MM.1S (cell line): ENCODE measurements around the gene MIGA2.

Experiments used
- DNase-seq: peaks from one replicate; pipeline ENCODE4 v3.0.0-alpha.2; 2015
- H2AFZ ChIP-seq: fragments of 300-600 bp; sonication (generic); 2 replicates; pipeline ENCODE4 v1.6.0; 2016; ENCODE audit warnings: antibody characterized with exemption, low read length
- H3F3A ChIP-seq: fragments of 300-600 bp; sonication (generic); 2 replicates; pipeline ENCODE4 v1.6.1; 2016; ENCODE audit warnings: mild to moderate bottlenecking, antibody characterized with exemption, low read length, moderate library complexity, mixed read lengths; ENCODE audit not compliant: insufficient read depth
- H3K27ac ChIP-seq: fragments of 300-600 bp; sonication (generic); 2 replicates; pipeline ENCODE4 v1.5.1; 2016; ENCODE audit warnings: mild to moderate bottlenecking, low read length
- H3K27me3 ChIP-seq: fragments of 300-600 bp; sonication (generic); replicated peaks from 2 replicates; pipeline ENCODE4 v1.6.0; 2016; ENCODE audit warnings: low read length; ENCODE audit not compliant: insufficient read depth
- H3K36me3 ChIP-seq: fragments of 300-600 bp; sonication (generic); replicated peaks from 2 replicates; pipeline ENCODE4 v1.6.1; 2016; ENCODE audit warnings: mild to moderate bottlenecking, low read length, mixed read lengths; ENCODE audit not compliant: insufficient read depth
- H3K4me1 ChIP-seq: fragments of 300-600 bp; sonication (generic); 2 replicates; pipeline ENCODE4 v1.6.1; 2016; ENCODE audit warnings: low read length, mixed read lengths
- H3K4me2 ChIP-seq: fragments of 300-600 bp; sonication (generic); 2 replicates; pipeline ENCODE4 v1.6.0; 2016; ENCODE audit warnings: low read depth, low read length
- H3K4me3 ChIP-seq: fragments of 300-600 bp; sonication (generic); 2 replicates; pipeline ENCODE4 v1.5.1; 2016; ENCODE audit warnings: low read length, mixed read lengths
- H3K79me2 ChIP-seq: fragments of 300-600 bp; sonication (generic); 2 replicates; pipeline ENCODE4 v1.6.1; 2016; ENCODE audit warnings: mixed run types, low read length, mixed read lengths
- H3K9ac ChIP-seq: fragments of 300-600 bp; sonication (generic); 2 replicates; pipeline ENCODE4 v1.6.1; 2016; ENCODE audit warnings: low read length, mixed read lengths
- H3K9me2 ChIP-seq: fragments of 300-600 bp; sonication (generic); replicated peaks from 2 replicates; pipeline ENCODE4 v1.6.1; 2016; ENCODE audit warnings: mild to moderate bottlenecking, low read length, mixed read lengths; ENCODE audit not compliant: insufficient read depth
- H3K9me3 ChIP-seq: fragments of 300-600 bp; sonication (generic); replicated peaks from 2 replicates; pipeline ENCODE4 v1.6.1; 2016; ENCODE audit warnings: mild to moderate bottlenecking, low read length, mixed read lengths; ENCODE audit not compliant: insufficient read depth
- H4K20me1 ChIP-seq: fragments of 300-600 bp; sonication (generic); 2 replicates; pipeline ENCODE4 v1.6.1; 2016; ENCODE audit warnings: mild to moderate bottlenecking, low read length, moderate library complexity, mixed read lengths; ENCODE audit not compliant: insufficient read depth
- EZH2 ChIP-seq: fragments of 300-600 bp; sonication (generic); optimal IDR thresholded peaks from 2 replicates; pipeline ENCODE3; 2017; ENCODE audit warnings: low read depth, mild to moderate bottlenecking, antibody characterized with exemption, low read length, mixed read lengths
- EZH2phosphoT487 ChIP-seq: fragments of 300-600 bp; sonication (generic); IDR thresholded peaks from 2 replicates; pipeline ENCODE4 v1.6.1; 2018; ENCODE audit warnings: antibody characterized with exemption, low read length
- TF ChIP-seq, protein P1 (sequence below): fragments of 300-600 bp; sonication (generic); IDR thresholded peaks from 2 replicates; pipeline ENCODE4 v1.5.1; 2016; ENCODE audit warnings: antibody characterized with exemption, low read length, mixed read lengths

Gene MIGA2

DNA sequence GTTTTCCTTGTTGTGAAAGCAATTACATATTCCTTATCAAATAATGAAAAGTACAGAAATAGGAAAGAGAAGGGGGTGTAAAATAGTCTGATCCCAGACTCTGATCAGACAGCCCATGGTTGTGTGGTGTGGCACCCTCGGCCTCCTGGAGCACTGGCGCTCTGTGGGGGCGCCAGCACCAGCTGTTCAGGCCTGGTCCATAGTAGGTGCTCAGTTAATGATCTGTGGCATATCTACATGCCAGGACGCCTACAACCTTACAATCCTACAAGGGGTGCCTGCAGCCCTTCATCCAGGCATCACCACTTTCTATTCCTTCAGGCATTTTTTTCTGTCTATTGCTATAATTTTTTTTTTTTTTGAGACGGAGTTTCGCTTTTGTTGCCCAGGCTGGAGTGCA is 16.6 kb downstream of the MIGA2 start:
- H3K4me1 ChIP-seq = no peaks in the 10 kb centered on the region
- H3K4me2 ChIP-seq = no peak overlapping the region
- no peak for TF ChIP-seq EZH2phosphoT487
- TF ChIP-seq EZH2 = no peak
- TF ChIP-seq, protein P1, sequence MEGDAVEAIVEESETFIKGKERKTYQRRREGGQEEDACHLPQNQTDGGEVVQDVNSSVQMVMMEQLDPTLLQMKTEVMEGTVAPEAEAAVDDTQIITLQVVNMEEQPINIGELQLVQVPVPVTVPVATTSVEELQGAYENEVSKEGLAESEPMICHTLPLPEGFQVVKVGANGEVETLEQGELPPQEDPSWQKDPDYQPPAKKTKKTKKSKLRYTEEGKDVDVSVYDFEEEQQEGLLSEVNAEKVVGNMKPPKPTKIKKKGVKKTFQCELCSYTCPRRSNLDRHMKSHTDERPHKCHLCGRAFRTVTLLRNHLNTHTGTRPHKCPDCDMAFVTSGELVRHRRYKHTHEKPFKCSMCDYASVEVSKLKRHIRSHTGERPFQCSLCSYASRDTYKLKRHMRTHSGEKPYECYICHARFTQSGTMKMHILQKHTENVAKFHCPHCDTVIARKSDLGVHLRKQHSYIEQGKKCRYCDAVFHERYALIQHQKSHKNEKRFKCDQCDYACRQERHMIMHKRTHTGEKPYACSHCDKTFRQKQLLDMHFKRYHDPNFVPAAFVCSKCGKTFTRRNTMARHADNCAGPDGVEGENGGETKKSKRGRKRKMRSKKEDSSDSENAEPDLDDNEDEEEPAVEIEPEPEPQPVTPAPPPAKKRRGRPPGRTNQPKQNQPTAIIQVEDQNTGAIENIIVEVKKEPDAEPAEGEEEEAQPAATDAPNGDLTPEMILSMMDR = no peak
- no peaks in the 10 kb centered on the region for H3K36me3 ChIP-seq
- no peak overlapping the region for H2AFZ ChIP-seq
- H3K9me3 ChIP-seq = no peaks in the 10 kb centered on the region
- no peak overlapping the region for H3K27ac ChIP-seq
- H4K20me1 ChIP-seq = no peaks in the 10 kb centered on the region
- H3K9me2 ChIP-seq = no peaks in the 10 kb centered on the region
- H3K27me3 ChIP-seq = no peaks in the 10 kb centered on the region
- no peaks in the 10 kb centered on the region for H3F3A ChIP-seq
- DNase-seq = no peak
- no peak overlapping the region for H3K4me3 ChIP-seq
- no peaks in the 10 kb centered on the region for H3K79me2 ChIP-seq
- H3K9ac ChIP-seq = no peak overlapping the region

- H3K79me2 ChIP-seq = no peaks in the 10 kb centered on the region
- no peaks in the 10 kb centered on the region for H3K9me2 ChIP-seq
- TF ChIP-seq, protein P1 = no peak
- TF ChIP-seq EZH2phosphoT487 (no peak), EZH2 (no peak)
- H3K4me3 ChIP-seq = no peak overlapping the region
- H3K4me2 ChIP-seq = no peak overlapping the region
- no peak overlapping the region for H3K27ac ChIP-seq
- no peak for DNase-seq
- no peaks in the 10 kb centered on the region for H4K20me1 ChIP-seq
- no peaks in the 10 kb centered on the region for H3F3A ChIP-seq
- no peaks in the 10 kb centered on the region for H3K36me3 ChIP-seq
- H3K9ac ChIP-seq = no peak overlapping the region
- H2AFZ ChIP-seq = no peak overlapping the region
- no peaks in the 10 kb centered on the region for H3K27me3 ChIP-seq
- no peaks in the 10 kb centered on the region for H3K9me3 ChIP-seq
- H3K4me1 ChIP-seq = no peaks in the 10 kb centered on the region
Observed at GRCh38 chr9:129054163-129054851, 17.9 kb downstream of the MIGA2 start.

- Histone ChIP-seq H3K4me3 (no peak overlapping the region), H4K20me1 (no peaks in the 10 kb centered on the region), H3K79me2 (no peaks in the 10 kb centered on the region), H3K27ac (no peak overlapping the region), H3K4me2 (no peak overlapping the region), H3K36me3 (no peaks in the 10 kb centered on the region), H3K9me2 (no peaks in the 10 kb centered on the region), H3F3A (no peaks in the 10 kb centered on the region), H3K27me3 (no peaks in the 10 kb centered on the region), H3K4me1 (no peaks in the 10 kb centered on the region), H2AFZ (no peak overlapping the region), H3K9me3 (no peaks in the 10 kb centered on the region), H3K9ac (no peak overlapping the region)
- no peak for TF ChIP-seq EZH2
- TF ChIP-seq EZH2phosphoT487 = no peak
- TF ChIP-seq, protein P1 = no peak
- no peak for DNase-seq
Observed at GRCh38 chr9:129058965-129059795, 22.8 kb downstream of the MIGA2 start.
